Esophagus muscularis mucosa (tissue), 4 donors: ENCODE measurements around the gene CCDC124.

Experiments used
- EP300 ChIP-seq: sonication (generic); formaldehyde crosslinking; IDR thresholded peaks from one replicate; pipeline ENCODE4 v1.6.1; 2017; ENCODE audit warnings: antibody characterized with exemption
- POLR2A ChIP-seq: fragments of 450-650 bp; IDR thresholded peaks from one replicate; pipeline ENCODE4 v1.6.1; 2017; ENCODE audit warnings: antibody characterized with exemption, moderate library complexity, mild to moderate bottlenecking, low read depth
- POLR2AphosphoS5 ChIP-seq, 2 donors: sonication (generic); formaldehyde crosslinking; IDR thresholded peaks; one replicate each; pipeline ENCODE4 v1.6.1; 2017; ENCODE audit warnings: antibody characterized with exemption in 2 of 2
- TF ChIP-seq, protein P1 (sequence below), 3 experiments: fragments of 200-600 bp in 2 of 3; fragments of 450-650 bp in 1 of 3; sonication (generic) in 2 of 3; IDR thresholded peaks; one replicate each; pipeline ENCODE4 v1.5.1; 2017 to 2019; ENCODE audit warnings: antibody characterized with exemption in 3 of 3, mild to moderate bottlenecking in 2 of 3, moderate library complexity in 1 of 3

DNA sequence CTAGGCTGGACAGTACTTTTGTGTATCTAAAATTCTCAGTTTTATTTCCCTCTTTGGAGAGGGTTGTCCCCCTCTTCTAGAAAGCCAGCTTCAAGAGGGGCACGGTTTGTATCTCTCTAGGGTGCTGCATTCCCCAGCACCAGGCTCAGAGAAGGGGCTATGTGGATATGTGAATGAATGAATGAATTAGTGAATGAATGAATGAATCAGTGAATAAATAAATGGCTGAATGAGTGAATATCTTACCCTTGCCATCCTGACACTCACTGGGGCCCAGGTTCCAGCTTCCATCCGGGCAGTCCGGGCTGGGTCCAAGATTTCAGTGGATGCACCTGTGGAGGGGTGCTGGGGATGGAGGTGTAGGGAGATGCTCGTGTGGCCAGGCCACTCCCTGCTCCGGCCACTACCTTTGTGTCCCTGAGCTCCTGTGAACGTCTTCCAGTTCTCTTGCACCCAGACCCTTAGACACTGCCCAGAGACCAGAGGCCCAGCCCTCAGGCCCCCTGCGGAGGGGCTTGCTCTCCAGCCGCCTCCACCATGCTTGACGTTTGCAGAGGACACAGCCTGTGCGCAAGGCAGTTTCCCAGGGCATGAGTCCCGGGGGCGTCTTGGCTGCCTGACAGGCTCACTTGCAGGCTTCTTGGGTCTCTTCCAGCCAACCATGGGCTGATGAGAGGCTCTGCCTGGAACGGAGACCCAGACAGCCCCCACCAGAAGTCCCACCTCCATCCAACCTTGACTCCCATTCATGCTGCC lies 31.3 kb downstream of the CCDC124 start:
- TF ChIP-seq, protein P1, sequence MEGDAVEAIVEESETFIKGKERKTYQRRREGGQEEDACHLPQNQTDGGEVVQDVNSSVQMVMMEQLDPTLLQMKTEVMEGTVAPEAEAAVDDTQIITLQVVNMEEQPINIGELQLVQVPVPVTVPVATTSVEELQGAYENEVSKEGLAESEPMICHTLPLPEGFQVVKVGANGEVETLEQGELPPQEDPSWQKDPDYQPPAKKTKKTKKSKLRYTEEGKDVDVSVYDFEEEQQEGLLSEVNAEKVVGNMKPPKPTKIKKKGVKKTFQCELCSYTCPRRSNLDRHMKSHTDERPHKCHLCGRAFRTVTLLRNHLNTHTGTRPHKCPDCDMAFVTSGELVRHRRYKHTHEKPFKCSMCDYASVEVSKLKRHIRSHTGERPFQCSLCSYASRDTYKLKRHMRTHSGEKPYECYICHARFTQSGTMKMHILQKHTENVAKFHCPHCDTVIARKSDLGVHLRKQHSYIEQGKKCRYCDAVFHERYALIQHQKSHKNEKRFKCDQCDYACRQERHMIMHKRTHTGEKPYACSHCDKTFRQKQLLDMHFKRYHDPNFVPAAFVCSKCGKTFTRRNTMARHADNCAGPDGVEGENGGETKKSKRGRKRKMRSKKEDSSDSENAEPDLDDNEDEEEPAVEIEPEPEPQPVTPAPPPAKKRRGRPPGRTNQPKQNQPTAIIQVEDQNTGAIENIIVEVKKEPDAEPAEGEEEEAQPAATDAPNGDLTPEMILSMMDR (IDR thresholded peaks at IDR 0.05), result no peak
- TF ChIP-seq POLR2A (no peak), POLR2AphosphoS5 (IDR thresholded peaks at IDR 0.05) (no peak), EP300 (no peak)
